Right ventricle myocardium inferior (tissue), 1 donor: ENCODE results near the gene FADD. TPM values are rescaled to one million over a fixed set of nuclear protein-coding genes. Genes with fewer than 3 reads are reported as not detected.

ENCODE experiments used
- ATAC-seq: fragments of 200-7000 bp; cut with Tn5 transposase; one replicate; pipeline ENCODE4 v1.9.1; 2020; ENCODE audit warnings: mild to moderate bottlenecking, moderate library complexity
- DNase-seq: peaks from one replicate; pipeline ENCODE4 v3.0.0; 2021; ENCODE audit errors: missing footprints
- intact Hi-C: fragments of 100-400 bp; cut with DNase I; formaldehyde crosslinking; loops from one replicate; pipeline ENCODE4 v1.11.0; 2022
- total RNA-seq: library from RNA; stranded (reverse); fragmentation: NEBNext Ultra II Directional; extraction: Animal tissue kit (Norgen Biotek cat#: 25700); gene quantifications from one replicate; pipeline ENCODE4 v1.2.1, GENCODE V29; 2021
- donor health status: DM: no; HTN: yes; CAD: no; lungs with severe emphysema.

Gene FADD
- total RNA-seq, 1 donor from 2014 or later = 12.8 TPM

DNA sequence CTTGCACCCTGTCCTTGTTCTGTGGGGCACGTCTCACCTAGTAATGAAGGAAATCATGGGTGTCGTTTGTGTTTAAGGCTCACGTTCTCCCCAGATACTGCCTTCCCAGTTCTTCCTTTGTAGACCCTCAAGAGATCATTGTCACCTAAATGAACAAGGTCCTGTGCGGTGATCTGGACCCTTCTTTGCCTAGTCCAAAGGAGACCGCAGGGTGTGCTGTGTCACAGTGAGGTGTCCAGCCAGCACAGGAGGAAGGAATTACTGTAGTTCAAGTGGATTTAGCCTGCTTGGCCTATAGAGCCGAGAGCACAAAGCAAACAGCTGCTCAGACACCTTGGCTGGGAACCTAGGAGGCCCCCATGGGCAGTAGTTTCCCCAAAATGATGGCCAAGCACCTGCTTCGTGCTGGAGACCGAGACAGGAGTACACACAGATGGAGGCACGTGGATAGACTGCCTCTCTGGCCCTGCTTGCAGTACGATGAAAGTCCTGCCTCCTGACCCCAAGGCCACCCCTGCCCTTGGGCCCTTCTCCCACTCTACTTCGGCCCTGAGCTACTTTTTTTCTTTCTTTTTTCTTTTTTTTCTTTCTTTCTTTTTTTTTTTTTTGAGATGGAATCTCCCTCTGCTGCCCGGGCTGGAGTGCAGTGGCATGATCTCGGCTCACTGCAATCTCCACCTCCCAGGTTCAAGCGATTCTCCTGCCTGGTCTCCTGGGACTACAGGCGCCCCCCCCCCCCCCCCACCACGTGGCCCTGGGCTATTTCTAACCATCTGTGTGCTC is 48.0 kb downstream of the FADD start:
- ATAC-seq (no peak), DNase-seq (peak; percentile 9)
- intact Hi-C loops = no loop called here

DNA sequence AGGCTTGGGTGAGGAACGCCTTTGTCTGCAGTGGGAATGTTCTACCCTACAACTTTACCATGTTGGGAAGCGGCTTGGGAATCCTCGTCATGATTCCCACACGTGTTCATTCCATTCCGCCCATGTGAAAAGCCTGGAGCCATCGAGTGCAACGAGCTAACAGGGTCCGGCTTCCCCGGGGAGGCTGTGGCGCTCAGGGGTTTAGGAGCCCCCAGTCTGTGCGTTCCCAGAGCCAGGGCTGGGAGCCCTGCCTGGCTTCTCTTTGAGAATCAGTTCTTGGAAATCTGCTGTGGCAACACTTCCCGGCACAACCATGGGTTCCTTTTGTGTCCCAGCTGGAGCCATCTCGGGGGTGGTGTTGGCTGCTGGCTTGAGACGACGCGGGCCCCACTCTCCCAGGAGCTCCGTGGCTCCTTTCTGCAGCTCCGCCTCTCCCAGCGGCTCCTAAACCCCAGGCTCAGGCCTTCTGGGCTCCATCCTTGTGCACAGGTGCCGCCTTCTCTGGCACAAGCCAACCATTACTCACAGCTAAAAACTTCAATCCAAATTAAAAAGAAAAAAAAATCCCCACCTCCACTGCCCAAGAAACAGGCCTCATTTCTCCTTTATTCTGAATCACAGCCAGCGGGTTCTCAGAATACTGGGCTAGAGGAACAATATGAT is 48.7 kb downstream of the FADD start:
- peak; percentile 46 for DNase-seq
- ATAC-seq = no peak
- intact Hi-C loops = no loop called here

DNA sequence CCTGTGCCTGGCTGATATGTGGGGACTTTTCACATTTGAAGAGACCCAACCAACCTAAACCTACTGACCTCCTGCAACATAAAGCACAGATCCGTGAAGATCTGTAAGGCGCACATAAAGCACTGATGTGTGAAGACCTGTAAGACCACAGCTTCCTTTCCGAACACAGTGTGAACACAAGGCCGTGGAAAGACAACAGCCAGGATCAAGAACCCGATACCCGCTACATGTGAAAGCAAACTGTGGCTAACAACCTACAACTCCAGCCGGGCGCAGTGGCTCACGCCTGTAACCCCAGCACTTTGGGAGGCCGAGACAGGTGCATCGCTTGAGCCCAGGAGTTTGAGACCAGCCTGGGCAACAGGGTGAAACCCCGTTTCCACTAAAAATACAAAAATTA is 49.7 kb downstream of the FADD start:
- no peak for ATAC-seq
- intact Hi-C loops = no loop called here
- DNase-seq = peak; percentile 63

DNA sequence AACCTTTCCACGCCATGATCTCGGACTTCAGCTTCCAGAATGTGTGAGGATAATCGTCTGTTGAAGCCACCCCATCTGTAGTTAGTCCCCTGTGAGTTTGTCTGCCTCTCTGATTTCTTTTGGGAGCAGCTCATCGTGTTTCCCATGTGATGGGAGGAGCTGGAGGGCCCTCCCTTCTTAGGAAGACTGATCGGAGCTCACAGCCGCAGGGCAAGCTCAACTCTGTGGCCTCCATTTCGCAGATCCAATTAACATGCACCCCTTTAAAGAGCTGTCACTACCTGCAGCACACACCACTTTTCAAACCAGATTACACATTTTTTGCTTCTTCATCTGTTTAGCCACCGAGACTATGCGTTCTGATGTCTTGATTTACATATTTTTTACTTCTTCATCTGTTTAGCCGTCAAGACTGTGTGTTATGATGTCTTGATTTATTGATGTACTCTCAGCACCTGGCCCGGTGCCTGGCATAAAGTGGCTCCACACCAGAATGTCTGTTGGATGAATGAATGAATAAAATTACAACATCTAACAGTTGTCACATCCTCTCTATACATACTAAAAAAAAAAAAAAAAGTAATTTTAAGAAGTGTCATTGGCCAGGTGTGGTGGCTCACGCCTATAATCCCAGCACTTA is 52.5 kb downstream of the FADD start:
- intact Hi-C loops = no loop called here
- no peak for ATAC-seq
- DNase-seq = peak; percentile 34

Other genes with a start within 250 kb of the FADD start
- 6.7 TPM for gene ANO1, start 125.0 kb upstream of the FADD start, total RNA-seq
- gene PPFIA1, start 67.4 kb downstream of the FADD start, total RNA-seq = 43.8 TPM
- 166 TPM for gene CTTN, start 195.2 kb downstream of the FADD start, total RNA-seq